BLaER1 (cell line): Measurements from ENCODE around the gene ADORA2A.
"Not testable (repeated sequence)": the region's sequence is repeated elsewhere in the genome, so short reads cannot be mapped to it uniquely, and the experiment has no call there.

Experiments used
- H3K27ac ChIP-seq: shearing (Covaris generic); formaldehyde crosslinking; 2 replicates; pipeline ENCODE4 v1.8.1; 2022
- H3K27me3 ChIP-seq: shearing (Covaris generic); formaldehyde crosslinking; 2 replicates; pipeline ENCODE4 v1.8.1; 2022
- H3K36me3 ChIP-seq: shearing (Covaris generic); formaldehyde crosslinking; 2 replicates; pipeline ENCODE4 v1.8.1; 2022
- H3K4me1 ChIP-seq: shearing (Covaris generic); formaldehyde crosslinking; 2 replicates; pipeline ENCODE4 v1.8.1; 2022
- H3K4me2 ChIP-seq: shearing (Covaris generic); formaldehyde crosslinking; 2 replicates; pipeline ENCODE4 v1.8.1; 2022
- H3K4me3 ChIP-seq: shearing (Covaris generic); formaldehyde crosslinking; 2 replicates; pipeline ENCODE4 v1.8.1; 2022
- H3K9ac ChIP-seq: shearing (Covaris generic); formaldehyde crosslinking; 2 replicates; pipeline ENCODE4 v1.8.1; 2022
- H3K9me3 ChIP-seq: shearing (Covaris generic); formaldehyde crosslinking; 2 replicates; pipeline ENCODE4 v1.8.1; 2022
- H4K20me1 ChIP-seq: shearing (Covaris generic); formaldehyde crosslinking; 2 replicates; pipeline ENCODE4 v1.8.1; 2022
- Cebpa-rat ChIP-seq: shearing (Covaris generic); IDR thresholded peaks from 2 replicates; pipeline ENCODE4 v1.8.1; 2022

ADORA2A gene

DNA sequence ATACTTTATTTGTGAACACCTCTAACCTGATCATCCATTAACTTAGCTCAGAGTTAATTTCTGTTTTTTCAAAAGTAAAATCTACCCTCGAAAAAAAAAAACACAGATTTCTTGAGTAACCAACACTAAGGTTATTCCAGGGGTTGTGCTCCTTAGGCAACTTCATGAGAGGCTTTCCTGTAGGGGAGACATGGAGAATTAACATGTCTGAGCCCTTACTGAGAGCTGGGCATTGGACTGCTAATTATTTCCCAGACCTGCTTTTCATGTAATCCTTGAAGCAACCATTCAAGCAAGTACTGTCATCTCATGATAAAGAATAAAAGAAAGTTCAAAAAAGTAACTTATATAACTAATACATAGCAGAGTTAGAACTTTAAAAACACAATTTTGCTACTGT lies 54.2 kb downstream of the ADORA2A start:
- Histone ChIP-seq H3K27ac (no peak overlapping the region), H3K36me3 (no peaks in the 10 kb centered on the region)

DNA sequence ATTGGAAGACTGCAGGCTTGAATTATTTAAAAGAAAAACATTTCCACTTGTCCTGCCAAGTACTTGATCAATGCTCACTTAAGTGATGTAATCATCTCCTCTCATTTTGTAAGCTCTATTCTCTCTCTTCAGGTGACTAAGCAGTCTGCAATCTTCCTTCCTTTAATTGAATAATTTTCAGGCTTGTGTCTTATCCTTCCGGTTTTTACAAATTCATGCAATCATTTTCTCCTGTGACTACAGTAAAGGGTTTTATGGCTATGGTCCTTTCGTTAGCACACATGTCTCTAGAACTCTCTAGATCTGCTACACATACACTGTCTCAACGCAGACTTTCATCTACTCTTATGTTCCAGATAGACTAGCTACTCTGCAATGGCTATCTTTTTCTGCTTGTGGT lies 55.2 kb downstream of the ADORA2A start:
- Histone ChIP-seq H3K9ac (no peak overlapping the region), H3K4me3 (no peak overlapping the region), H3K27ac (no peak overlapping the region), H3K4me1 (no peaks in the 10 kb centered on the region), H3K27me3 (no peaks in the 10 kb centered on the region), H3K9me3 (no peaks in the 10 kb centered on the region), H4K20me1 (no peaks in the 10 kb centered on the region), H3K36me3 (no peaks in the 10 kb centered on the region), H3K4me2 (no peak overlapping the region)
- TF ChIP-seq Cebpa-rat = no peak

More for the DNA sequence above, 54.2 kb downstream of the ADORA2A start:
- TF ChIP-seq Cebpa-rat = no peak
- no peaks in the 10 kb centered on the region for H3K9me3 ChIP-seq
- H3K4me2 ChIP-seq = no peak overlapping the region
- no peaks in the 10 kb centered on the region for H3K4me1 ChIP-seq
- H3K4me3 ChIP-seq = no peak overlapping the region
- H3K9ac ChIP-seq = no peak overlapping the region
- no peaks in the 10 kb centered on the region for H4K20me1 ChIP-seq
- no peaks in the 10 kb centered on the region for H3K27me3 ChIP-seq

DNA sequence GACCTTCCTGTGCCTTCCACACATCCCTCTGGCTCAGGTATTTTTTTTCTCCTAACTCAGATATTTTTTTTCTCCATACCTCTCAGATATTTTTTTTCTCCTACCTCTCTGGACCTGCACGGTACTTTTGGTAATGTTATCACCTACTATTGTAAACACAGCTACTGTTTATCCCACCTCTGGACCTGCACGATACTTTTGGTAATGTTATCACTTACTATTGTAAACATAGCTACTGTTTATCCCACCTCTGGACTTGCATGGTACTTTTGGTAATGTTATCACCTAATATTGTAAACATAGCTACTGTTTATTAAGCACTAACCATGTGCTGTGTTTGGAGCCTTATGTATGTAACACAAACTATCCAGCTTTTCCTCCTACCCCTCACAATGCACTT lies 55.6 kb downstream of the ADORA2A start:
- H3K36me3 ChIP-seq = no peaks in the 10 kb centered on the region
- H4K20me1 ChIP-seq = no peaks in the 10 kb centered on the region
- no peak overlapping the region for H3K9ac ChIP-seq
- H3K4me1 ChIP-seq = no peaks in the 10 kb centered on the region
- H3K4me3 ChIP-seq = no peak overlapping the region
- no peaks in the 10 kb centered on the region for H3K9me3 ChIP-seq
- no peaks in the 10 kb centered on the region for H3K27me3 ChIP-seq
- H3K27ac ChIP-seq = no peak overlapping the region
- H3K4me2 ChIP-seq = no peak overlapping the region
- no peak for TF ChIP-seq Cebpa-rat

DNA sequence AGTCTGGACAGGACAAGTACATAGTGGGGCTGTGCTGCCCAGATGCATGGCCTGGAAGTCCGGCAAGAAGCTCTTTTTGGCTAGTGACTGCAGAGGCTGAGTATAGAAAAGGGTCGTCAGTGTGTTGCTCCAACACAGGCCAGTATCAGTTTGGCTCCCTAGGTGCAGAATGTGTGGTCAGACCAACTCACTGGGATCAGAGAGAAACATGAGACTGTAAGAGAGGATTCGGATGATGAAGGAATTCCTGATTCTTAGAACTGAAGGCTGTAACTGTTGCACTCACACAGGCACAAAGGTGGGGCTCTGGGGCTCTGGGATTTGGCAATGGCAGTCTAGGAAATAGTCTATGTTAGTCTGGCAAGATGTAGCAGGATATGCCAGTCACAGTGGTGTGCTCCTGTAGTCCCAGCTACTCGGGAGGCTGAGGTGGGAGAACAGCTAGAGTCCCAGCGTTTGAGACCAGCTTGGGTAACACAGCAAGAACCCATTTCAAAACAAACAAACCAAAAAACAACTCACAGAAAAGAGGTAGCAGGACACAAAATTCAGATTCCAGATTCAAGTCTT lies 56.7 kb downstream of the ADORA2A start:
- TF ChIP-seq Cebpa-rat = no peak
- Histone ChIP-seq H3K36me3 (no peaks in the 10 kb centered on the region), H3K9me3 (no peaks in the 10 kb centered on the region), H3K27ac (no peak overlapping the region), H3K4me1 (no peaks in the 10 kb centered on the region), H4K20me1 (no peaks in the 10 kb centered on the region), H3K4me2 (no peak overlapping the region), H3K4me3 (no peak overlapping the region), H3K27me3 (no peaks in the 10 kb centered on the region), H3K9ac (no peak overlapping the region)

DNA sequence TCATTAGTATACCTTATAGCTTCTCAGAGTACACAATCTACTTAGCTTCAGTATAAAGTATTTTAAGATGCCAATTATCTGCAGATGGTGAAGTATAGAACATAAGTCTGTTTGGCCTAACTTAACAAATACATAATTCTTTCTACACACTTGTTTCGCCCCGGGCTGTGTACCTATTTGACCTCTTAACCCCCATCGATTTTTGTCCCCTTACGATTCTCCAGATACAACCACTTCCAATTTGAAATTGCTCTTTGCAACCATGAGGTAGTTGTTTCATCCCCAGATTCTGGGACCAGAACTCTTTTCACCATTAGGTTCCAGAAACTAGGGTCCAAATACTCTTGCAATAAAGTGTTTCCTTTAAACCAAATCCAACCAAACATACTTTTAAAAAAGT lies 57.8 kb downstream of the ADORA2A start:
- no peaks in the 10 kb centered on the region for H4K20me1 ChIP-seq
- H3K9me3 ChIP-seq = no peaks in the 10 kb centered on the region
- H3K4me2 ChIP-seq = no peak overlapping the region
- no peaks in the 10 kb centered on the region for H3K4me1 ChIP-seq
- H3K27ac ChIP-seq = no peak overlapping the region
- no peak overlapping the region for H3K9ac ChIP-seq
- H3K4me3 ChIP-seq = no peak overlapping the region
- no peaks in the 10 kb centered on the region for H3K36me3 ChIP-seq
- no peaks in the 10 kb centered on the region for H3K27me3 ChIP-seq
- no peak for TF ChIP-seq Cebpa-rat

DNA sequence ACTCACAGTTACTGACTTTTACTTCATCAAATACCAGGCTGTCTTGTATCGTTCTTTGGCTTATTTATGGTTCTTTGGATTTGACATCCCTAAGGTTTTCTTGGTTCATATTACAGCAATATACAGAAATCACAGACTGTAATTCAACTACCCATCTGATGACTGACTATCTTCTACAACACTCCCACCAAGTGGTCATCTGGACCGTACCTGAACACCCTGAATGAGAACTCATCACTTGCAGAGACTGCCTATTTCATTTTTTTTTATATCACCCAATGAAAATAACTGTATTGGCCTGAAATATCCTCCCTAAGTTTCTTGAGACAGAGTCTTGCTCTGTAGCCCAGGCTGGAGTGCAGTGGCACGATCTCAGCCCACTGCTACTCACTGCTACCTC lies 58.2 kb downstream of the ADORA2A start:
- Histone ChIP-seq H3K27ac (no peak overlapping the region), H3K36me3 (no peaks in the 10 kb centered on the region), H3K9ac (no peak overlapping the region), H4K20me1 (no peaks in the 10 kb centered on the region), H3K9me3 (no peaks in the 10 kb centered on the region), H3K4me2 (no peak overlapping the region), H3K27me3 (no peaks in the 10 kb centered on the region), H3K4me3 (no peak overlapping the region), H3K4me1 (no peaks in the 10 kb centered on the region)
- TF ChIP-seq Cebpa-rat = no peak

DNA sequence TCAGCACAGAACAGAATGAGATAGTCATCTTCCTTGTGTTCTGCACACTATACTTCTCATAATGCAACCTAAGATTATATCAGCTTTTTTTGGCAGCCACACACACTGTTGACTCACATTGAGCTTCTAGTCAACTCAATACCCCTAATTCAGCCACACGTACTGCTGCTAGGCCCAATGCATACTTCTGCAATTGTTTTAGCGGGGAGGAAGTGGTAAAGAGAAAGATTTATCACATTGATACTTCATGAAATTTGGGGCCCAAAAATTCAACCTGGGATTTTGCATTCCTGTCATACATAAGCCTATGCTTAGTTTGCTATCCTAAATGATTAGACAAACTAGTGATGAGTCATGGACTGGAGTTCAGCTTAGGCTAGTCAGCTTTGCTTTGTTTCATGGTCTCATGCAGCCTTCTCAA lies 59.1 kb downstream of the ADORA2A start:
- H3K27me3 ChIP-seq = no peaks in the 10 kb centered on the region
- H4K20me1 ChIP-seq = no peaks in the 10 kb centered on the region
- no peak overlapping the region for H3K4me3 ChIP-seq
- TF ChIP-seq Cebpa-rat = no peak
- H3K36me3 ChIP-seq = no peaks in the 10 kb centered on the region
- H3K9me3 ChIP-seq = no peaks in the 10 kb centered on the region
- no peak overlapping the region for H3K27ac ChIP-seq
- H3K9ac ChIP-seq = no peak overlapping the region
- H3K4me1 ChIP-seq = no peaks in the 10 kb centered on the region
- H3K4me2 ChIP-seq = no peak overlapping the region

DNA sequence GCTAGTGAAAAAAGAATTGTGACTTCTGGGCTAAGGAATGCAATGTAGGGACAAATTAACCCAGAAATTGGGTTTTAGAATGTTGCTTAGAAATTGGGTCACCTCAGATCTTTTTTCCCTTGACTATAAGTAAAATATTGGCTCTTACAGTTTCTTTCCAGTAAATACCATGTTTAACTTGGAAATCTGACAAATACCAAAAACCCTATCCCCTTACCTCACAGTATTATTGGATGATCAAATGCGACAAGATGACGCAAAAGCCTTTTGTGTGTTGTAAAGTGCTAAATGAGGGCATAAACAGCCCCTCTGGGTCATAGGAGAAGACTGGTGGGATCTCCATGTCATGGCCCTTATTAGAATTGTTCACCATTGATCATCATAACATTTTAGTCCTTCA lies 61.6 kb downstream of the ADORA2A start:
- H3K9ac ChIP-seq = no peak overlapping the region
- TF ChIP-seq Cebpa-rat = no peak
- H3K4me3 ChIP-seq = no peak overlapping the region
- H4K20me1 ChIP-seq = no peaks in the 10 kb centered on the region
- H3K4me1 ChIP-seq = no peaks in the 10 kb centered on the region
- H3K4me2 ChIP-seq = no peak overlapping the region
- H3K27ac ChIP-seq = no peak overlapping the region
- no peaks in the 10 kb centered on the region for H3K9me3 ChIP-seq
- no peaks in the 10 kb centered on the region for H3K27me3 ChIP-seq
- no peaks in the 10 kb centered on the region for H3K36me3 ChIP-seq

DNA sequence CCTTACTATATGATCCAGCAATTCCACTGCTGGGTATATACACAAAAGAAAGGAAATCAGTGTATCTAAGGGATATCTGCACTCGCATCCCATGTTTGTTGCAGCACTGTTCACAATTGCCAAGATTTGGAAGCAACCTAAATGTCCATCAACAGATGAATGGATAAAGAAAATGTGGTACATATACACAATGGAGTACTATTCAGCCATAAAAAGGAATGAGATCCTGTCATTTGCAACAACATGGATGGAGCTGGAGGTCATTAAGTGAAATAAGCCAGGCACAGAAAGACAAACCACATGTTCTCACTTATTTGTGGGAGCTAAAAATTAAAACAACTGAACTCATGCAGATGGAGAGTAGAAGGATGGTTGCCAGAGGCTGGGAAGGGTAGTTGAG lies 62.0 kb downstream of the ADORA2A start:
- not testable (repeated sequence) for H4K20me1 ChIP-seq, H3K36me3 ChIP-seq, H3K9me3 ChIP-seq, H3K4me3 ChIP-seq, H3K9ac ChIP-seq, H3K4me1 ChIP-seq, H3K4me2 ChIP-seq, H3K27ac ChIP-seq, H3K27me3 ChIP-seq
